Measurements from ENCODE around the gene OSBP2.

The OSBP2 gene

DNA sequence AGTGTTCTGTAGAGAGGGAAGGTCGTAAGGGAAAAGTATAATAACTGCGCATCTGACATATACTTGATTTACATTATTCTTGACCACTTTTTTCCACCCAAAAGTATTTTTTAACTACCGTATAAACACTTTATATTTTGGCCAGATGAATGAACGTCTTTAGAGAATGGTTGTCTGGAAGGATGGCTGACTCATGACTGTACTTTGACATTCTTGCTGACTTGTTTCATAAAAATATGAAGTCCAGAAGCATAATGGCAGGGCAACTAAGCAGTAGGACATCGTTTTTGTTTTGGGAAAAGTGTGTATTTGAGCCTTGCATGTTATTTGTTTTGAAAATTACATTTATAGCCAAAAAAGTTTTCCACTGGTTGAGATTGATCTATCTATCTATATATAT, 110.0 kb downstream of the OSBP2 start:
- TF ChIP-seq, protein P1, sequence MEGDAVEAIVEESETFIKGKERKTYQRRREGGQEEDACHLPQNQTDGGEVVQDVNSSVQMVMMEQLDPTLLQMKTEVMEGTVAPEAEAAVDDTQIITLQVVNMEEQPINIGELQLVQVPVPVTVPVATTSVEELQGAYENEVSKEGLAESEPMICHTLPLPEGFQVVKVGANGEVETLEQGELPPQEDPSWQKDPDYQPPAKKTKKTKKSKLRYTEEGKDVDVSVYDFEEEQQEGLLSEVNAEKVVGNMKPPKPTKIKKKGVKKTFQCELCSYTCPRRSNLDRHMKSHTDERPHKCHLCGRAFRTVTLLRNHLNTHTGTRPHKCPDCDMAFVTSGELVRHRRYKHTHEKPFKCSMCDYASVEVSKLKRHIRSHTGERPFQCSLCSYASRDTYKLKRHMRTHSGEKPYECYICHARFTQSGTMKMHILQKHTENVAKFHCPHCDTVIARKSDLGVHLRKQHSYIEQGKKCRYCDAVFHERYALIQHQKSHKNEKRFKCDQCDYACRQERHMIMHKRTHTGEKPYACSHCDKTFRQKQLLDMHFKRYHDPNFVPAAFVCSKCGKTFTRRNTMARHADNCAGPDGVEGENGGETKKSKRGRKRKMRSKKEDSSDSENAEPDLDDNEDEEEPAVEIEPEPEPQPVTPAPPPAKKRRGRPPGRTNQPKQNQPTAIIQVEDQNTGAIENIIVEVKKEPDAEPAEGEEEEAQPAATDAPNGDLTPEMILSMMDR (IDR thresholded peaks at IDR 0.05) = no peak
- Histone ChIP-seq H3K4me3 (no peak overlapping the region), H3K4me1 (peaks cover 0 to 14% (median 10%) of the 10 kb centered on the region in 4 donors), H3K27me3 (peaks cover 0 to 32% of the 10 kb centered on the region in 2 donors), H3K36me3 (no peaks in the 10 kb centered on the region), H3K9me3 (no peaks in the 10 kb centered on the region), H3K27ac (no peak overlapping the region)
- intact Hi-C loops (cut with DNase I; ENCODE audit: low total_unique reads) = no loop called here
- DNase-seq = no peak

DNA sequence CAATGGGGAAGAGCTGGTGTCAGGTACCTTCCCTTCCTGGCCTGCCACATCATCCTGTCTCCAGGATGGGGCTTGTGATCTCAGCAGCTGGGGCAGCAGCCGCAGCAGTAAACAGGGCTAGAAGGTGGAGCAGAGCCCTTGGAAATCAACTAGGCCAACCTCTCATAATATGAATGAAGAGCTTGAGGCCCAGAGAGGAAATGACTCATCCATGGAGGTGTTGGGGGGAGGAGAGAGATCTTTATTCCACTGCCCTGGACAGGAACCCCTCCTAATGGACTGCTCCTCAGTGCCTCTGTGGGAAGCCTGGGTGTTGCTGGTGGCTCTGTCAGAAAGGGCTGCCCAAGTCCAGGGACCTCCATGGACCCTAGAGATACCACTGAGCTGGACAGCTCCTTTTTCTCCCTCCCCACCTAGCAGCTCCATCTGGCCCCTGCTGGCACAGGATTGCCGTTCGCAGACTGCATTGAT, 111.8 kb downstream of the OSBP2 start:
- H3K36me3 ChIP-seq = no peaks in the 10 kb centered on the region
- H3K4me1 ChIP-seq = peaks cover 0 to 14% (median 10%) of the 10 kb centered on the region in 4 donors
- intact Hi-C loops (cut with DNase I; ENCODE audit: low total_unique reads) = no loop called here
- DNase-seq = no peak
- H3K9me3 ChIP-seq = no peaks in the 10 kb centered on the region
- no peak overlapping the region for H3K27ac ChIP-seq
- peaks cover 0 to 22% of the 10 kb centered on the region in 2 donors for H3K27me3 ChIP-seq
- TF ChIP-seq, protein P1 (IDR thresholded peaks at IDR 0.05) = no peak
- no peak overlapping the region for H3K4me3 ChIP-seq

DNA sequence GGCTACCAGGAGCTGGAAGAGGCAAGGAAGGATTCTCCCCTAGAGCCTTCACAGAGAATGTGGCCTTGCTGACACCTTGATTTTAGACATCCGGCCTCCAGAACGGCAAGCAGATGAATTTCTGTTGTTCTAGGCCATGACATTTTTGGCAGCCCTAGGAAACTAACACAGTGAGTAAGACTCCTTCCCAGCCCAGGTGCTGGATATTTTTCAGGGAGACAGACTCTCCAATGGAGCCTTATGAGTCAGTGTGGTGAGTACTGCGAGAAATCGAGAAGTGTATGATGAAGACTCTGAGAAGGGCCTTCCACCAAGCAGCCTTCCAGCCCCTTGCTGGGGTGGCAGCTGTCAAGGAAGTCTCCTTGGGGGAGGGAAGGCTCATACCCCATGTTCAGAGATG, 114.4 kb downstream of the OSBP2 start:
- Histone ChIP-seq H3K9me3 (no peaks in the 10 kb centered on the region), H3K36me3 (no peaks in the 10 kb centered on the region), H3K27me3 (peaks cover 0 to 20% of the 10 kb centered on the region in 2 donors), H3K27ac (no peak overlapping the region), H3K4me1 (no peaks in the 10 kb centered on the region), H3K4me3 (no peak overlapping the region)
- TF ChIP-seq, protein P1 (IDR thresholded peaks at IDR 0.05) = no peak
- intact Hi-C loops (cut with DNase I; ENCODE audit: low total_unique reads) = no loop called here
- DNase-seq = no peak

DNA sequence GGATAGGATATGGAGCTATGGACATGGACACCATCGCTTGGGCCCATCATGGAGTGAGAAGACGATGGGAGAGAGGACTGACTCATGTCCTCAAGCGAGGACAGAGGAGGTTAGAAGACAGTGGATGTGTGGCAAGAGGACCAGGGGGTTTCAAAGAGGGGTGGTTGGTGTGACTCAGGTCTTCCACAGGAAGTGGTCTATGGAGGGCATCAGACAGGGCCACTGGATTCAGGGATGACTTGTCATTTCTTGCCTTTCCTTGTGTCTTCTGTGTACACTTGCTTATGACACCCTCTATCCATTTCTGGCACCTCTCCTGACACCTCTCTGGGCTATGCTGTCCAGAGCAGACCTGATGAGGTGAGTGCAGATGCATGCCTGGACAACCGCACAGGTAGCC, 115.4 kb downstream of the OSBP2 start:
- no peaks in the 10 kb centered on the region for H3K9me3 ChIP-seq
- H3K27me3 ChIP-seq = peaks cover 0 to 18% of the 10 kb centered on the region in 2 donors
- TF ChIP-seq, protein P1 (IDR thresholded peaks at IDR 0.05) = no peak
- intact Hi-C loops (cut with DNase I; ENCODE audit: low total_unique reads) = no loop called here
- no peak overlapping the region for H3K27ac ChIP-seq
- H3K36me3 ChIP-seq = no peaks in the 10 kb centered on the region
- no peak overlapping the region for H3K4me3 ChIP-seq
- no peak for DNase-seq
- no peaks in the 10 kb centered on the region for H3K4me1 ChIP-seq

DNA sequence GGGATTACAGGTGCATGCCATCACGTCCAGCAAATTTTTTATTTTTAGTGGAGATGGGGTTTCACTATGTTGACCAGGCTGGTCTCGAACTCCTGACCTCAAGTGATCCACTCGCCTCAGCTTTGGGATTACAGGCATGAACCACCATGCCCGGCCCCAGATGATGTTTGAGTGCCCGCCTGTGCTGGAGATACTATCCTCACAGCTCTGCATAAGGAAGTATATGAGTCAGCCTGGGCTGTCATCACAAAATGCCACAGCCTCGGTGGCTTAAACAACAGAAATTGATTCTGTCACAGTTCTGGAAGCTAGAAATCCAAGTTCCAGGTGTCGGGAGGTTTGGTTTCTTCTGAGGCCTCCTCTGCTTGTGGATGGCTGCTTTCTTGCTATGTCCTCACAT, 119.3 kb downstream of the OSBP2 start:
- Histone ChIP-seq H3K27ac (no peak overlapping the region), H3K36me3 (no peaks in the 10 kb centered on the region), H3K27me3 (peaks cover 0 to 12% of the 10 kb centered on the region in 2 donors), H3K4me1 (no peaks in the 10 kb centered on the region), H3K4me3 (no peak overlapping the region), H3K9me3 (no peaks in the 10 kb centered on the region)
- DNase-seq = no peak
- intact Hi-C loops (cut with DNase I; ENCODE audit: low total_unique reads) = no loop called here
- TF ChIP-seq, protein P1 (IDR thresholded peaks at IDR 0.05) = no peak

DNA sequence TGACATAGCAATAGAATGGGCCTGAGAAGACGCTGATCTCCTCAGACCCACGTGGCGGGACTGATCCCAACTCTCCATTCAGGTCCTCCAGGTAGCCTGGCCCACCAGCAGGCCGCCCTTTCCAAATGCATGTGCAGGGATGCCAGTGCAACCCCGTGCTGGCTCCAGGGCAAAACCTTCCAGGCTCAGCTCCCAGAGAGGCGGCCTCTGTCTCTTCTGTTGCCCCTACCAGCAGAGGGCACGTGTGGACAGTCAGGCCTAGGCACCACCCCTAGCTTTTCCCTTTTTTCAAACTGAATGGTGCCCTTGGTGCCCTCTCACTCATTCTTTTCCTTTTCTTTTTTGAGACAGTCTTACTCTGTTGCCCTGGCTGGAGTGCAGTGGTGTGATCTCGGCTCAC, 121.7 kb downstream of the OSBP2 start:
- Histone ChIP-seq H3K9me3 (no peaks in the 10 kb centered on the region), H3K27me3 (peaks cover 0 to 25% of the 10 kb centered on the region in 2 donors), H3K4me3 (no peak overlapping the region), H3K4me1 (no peaks in the 10 kb centered on the region), H3K36me3 (no peaks in the 10 kb centered on the region), H3K27ac (no peak overlapping the region)
- TF ChIP-seq, protein P1 (IDR thresholded peaks at IDR 0.05) = no peak
- no peak for DNase-seq
- intact Hi-C loops (cut with DNase I; ENCODE audit: low total_unique reads) = no loop called here
